GM18951 (cell line): Measurements from ENCODE around the gene PTPN3.

Experiments
- POLR2A ChIP-seq: IDR thresholded peaks from 4 replicates; pipeline ENCODE4 v1.6.1; 2011; ENCODE audit warnings: mild to moderate bottlenecking; ENCODE audit not compliant: insufficient read length, insufficient read depth; ENCODE audit errors: extremely low read depth
- in situ Hi-C: fragments of 300-500 bp; cut with MboI; formaldehyde crosslinking; loops from one replicate; pipeline ENCODE4 v1.12.0; 2022; ENCODE audit warnings: low sequenced_read_pairs, mixed read lengths, inconsistent platforms; ENCODE audit not compliant: unreplicated experiment

Gene PTPN3

DNA sequence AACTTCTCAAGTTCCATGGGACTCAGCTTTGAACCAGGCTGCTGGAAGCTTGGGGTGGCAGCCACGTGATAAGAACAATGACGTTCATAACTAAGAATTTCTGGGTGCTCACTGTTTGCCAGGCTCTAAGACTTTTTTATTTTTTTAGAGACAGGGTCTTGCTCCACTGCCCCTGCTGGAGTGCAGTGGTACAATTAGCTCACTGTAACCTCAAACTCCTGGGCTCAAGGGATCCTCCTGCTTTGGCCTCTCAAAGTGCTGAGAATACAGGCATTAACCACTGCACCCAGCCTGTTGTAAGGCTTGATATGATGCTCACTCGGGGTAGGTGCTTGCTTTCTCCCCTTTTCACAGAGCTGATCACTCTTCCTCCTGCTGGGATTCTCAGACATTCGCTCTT, 38.7 kb downstream of the PTPN3 start:
- no peak for TF ChIP-seq POLR2A
- in situ Hi-C loops, result no loop called here

DNA sequence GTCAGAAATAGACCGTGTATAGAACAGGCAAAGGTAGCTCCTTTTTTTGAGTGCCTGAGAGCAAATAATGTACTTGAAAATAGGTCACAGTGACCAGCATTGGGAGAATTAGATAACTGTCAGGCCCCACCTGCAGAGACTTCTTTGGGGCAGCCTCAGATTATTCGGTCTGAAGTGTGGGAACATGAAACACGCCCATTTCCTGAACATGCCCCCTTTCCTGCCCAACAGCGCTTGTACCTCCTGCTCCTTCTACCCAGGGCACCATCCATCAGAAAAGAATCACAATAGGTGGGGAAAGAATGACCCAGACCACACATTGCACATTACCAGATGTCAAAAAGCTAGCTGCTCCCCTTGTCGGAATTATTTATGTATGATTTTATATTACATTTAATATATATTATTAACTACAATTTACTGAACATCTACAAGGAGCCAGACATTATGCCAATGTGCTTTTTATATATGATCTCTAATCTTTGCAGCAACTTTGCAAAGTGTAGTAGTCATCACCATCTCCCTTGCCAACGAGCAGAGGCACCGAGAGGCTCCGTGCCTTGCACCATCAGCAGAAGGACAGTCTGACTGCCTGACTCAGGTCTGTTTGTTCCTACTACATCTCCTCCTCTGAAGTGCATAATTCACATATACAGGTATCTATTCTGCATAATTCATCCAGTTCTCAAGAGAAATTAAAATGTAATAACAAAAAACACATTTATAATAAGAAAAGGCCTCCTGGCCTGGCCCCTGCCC, 39.5 kb downstream of the PTPN3 start:
- TF ChIP-seq POLR2A, result no peak
- in situ Hi-C loops, result no loop called here

DNA sequence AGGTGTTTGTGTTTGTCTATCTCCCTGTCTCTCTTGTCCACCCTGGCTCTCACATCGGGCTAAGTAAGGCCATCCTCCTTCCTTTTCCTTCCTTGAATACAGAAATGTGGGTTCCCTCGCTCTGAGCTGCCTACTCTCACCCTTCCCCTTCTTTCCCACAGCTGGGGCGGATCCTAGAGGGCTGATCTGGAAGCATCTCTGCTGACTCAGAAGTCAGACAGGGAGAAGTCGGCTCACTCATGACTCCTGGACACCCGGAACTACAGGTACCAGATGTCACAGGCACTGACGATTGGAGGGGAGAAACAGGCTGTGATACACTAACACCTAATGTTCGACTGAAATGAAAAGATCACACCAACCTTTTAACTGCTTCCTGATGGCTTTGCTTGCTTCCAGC, 41.3 kb downstream of the PTPN3 start:
- no peak for TF ChIP-seq POLR2A
- in situ Hi-C loops, result no loop called here

DNA sequence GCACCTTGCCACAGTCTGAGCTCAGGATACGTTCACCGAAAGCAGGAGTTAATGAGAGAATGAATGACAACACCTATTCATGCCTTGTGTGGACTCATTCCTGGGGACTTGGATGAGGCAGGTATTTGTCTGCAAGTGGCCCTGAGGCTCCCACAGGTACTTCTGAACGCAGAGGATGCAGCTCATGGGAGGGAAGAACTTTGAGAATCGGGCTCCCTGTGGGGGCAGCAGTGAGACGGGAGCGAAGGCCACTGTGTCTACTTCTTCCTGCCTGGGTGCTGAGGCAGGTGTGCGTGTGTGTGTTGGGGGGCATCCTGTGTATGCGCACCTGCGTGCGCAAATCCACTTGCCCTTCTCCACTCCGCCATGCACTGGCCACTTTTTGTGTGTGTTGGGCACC, 42.2 kb downstream of the PTPN3 start:
- in situ Hi-C loops, result no loop called here
- TF ChIP-seq POLR2A, result no peak

DNA sequence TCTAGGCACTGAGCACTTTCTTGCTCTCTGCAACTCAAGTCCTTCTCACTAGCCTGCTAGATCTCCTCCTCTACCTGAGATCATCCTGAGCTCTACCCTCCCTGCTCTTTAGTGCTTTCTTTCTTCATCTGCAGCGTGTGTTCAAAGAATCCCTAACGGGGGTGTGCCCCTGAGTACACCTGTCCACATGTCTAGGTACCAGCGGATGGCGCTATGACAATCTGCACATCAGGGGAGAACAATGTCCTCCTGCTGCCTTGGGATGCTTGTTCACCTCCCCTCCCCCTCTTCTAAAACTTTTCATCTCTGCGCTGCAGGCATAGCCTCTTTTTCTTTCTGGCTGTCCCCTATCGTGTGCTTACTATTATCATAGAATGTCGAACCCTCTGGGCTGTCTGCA, 42.7 kb downstream of the PTPN3 start:
- in situ Hi-C loops, result no loop called here
- TF ChIP-seq POLR2A, result no peak

DNA sequence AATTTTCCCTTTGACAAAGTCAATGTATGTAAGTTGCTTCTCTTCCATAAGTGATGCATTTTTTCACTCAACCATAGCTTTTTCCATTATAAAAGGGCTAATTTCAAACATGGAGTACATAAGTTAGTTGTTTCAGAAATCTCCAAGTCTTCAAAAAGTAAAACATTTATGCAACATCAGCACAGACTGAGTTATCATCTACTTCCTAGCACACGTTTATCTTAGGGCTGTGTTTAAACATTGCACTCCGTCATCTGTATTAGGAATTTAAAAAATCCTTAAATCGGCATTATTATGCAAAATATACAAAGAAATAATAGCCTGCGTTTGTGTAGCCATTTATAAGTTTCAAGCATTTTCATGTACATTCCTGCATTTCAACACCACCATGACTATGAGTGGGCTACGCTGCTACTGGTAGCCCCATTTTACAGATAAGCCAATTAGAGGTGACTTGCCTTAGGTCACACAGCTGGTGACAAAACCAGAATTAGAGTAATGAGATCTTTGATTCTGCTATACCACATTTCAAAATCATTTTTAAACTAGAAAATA, 43.4 kb downstream of the PTPN3 start:
- in situ Hi-C loops, result no loop called here
- no peak for TF ChIP-seq POLR2A

DNA sequence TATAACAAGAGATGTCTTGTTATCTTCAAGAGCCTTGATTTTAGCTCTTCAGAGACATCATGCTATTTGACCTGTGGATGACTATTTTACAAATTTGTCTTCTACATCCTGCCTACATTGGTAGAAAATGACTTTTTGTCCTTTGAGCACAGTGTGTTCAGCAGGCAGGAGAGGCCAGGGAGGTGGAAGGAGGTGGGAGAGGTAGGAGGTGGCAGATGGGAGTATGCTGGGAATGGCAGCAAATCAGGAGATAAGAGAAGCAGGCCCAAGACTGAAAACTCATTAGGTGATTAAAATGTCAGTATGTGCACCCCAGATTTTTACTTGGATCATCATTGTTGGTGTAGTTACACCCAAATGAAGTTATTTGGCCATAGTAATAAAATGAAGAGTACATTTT, 44.1 kb downstream of the PTPN3 start:
- TF ChIP-seq POLR2A, result no peak
- in situ Hi-C loops, result no loop called here

DNA sequence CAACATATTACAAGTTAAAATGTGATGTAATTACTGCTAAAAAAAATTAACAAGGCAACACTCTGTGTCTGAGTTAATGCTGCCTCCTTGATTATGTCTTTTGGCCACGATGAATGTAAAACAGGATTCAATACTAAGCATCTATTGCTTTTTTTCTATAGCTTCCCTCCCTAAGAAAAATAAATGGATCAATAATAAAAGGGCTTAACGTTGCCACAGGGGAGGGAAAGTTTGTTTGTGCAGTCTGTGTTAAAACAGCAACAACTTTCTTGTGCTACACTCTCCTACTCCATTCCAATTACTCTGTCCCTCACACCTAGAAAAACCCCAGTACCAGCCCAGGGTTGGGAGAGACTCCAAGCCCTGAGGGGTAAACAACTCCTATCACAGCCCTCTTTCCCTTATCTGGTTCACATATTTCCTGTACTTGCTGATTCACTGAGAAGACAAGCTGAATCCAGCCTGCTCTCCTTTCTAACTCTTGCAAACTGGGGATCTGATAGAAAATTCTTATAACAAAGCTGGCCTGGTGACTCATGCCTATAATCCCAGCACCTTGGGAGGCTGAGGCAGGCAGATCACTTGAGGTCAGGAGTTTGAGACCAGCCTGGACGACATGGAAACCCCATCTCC, 44.8 kb downstream of the PTPN3 start:
- in situ Hi-C loops, result no loop called here
- no peak for TF ChIP-seq POLR2A

DNA sequence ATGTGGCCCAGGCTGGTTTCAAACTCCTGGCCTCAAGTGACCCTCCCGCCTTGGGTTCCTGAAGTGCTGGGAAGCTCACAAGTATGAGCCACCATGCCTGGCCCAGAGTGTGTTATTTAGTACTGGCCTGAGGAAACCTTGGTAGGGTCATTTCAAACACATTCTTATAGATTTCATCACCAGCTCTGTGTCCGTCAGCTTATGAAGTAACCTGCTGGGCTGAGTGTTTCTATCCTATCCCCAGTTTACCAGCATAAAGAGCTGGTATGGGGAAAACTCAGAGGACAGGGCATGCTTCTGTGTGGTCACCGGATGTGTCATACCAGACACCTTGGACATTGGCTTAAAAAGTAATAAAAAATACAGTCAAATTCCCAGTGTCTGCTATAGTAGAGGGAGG, 45.3 kb downstream of the PTPN3 start:
- in situ Hi-C loops, result no loop called here
- no peak for TF ChIP-seq POLR2A

DNA sequence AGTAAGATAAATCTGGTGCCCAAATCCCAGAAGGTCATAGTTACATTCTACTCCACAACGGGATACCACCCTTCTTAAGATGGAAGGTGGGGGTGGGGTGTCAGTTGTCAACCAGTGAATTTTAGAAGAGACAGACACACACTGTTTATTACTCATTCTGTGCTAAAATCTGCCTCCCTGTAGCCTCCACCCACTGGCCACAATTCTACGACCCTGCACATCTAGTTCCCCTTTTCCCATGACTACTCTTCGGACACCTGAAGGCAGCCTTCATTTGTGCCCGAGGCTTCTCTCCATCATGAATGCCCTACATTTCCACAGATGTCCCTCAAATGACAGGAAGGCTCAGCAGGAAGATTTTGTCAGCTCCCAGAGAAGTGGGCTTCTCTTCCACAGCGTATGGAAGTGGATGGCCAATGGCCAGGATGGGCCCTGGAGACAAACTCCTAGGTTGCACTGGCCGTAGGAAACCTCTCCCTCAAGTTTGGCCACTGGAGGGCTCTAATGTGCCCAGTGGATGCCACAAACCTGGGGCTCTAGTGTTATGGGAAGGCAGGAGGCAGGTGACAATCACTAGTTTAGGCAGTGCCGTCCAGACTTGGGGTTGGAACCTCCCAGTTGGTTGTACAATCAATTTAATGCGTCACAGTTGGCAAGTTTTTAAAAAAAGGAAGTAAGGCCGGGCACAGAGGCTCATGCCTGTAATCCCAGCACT, 46.6 kb downstream of the PTPN3 start:
- in situ Hi-C loops, result no loop called here
- TF ChIP-seq POLR2A, result no peak

DNA sequence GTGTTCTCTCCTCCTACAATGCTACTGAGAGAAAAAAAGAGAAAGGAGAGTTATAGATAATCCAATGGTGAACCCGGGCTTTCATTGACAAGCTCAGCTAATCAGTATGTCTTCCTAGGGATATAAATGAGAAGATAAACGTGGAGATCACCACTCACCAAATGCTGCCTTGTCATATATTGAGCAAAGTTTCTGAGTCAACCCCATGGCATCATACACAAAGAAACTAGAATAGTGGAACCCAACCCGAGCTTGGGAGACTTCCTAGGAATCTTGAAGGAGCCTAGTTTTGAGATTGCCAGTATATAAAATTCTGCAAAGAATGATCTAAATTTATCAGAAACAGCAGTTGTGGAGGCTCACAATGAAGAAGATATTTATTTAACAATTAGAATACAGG, 47.8 kb downstream of the PTPN3 start:
- no peak for TF ChIP-seq POLR2A
- in situ Hi-C loops, result no loop called here

DNA sequence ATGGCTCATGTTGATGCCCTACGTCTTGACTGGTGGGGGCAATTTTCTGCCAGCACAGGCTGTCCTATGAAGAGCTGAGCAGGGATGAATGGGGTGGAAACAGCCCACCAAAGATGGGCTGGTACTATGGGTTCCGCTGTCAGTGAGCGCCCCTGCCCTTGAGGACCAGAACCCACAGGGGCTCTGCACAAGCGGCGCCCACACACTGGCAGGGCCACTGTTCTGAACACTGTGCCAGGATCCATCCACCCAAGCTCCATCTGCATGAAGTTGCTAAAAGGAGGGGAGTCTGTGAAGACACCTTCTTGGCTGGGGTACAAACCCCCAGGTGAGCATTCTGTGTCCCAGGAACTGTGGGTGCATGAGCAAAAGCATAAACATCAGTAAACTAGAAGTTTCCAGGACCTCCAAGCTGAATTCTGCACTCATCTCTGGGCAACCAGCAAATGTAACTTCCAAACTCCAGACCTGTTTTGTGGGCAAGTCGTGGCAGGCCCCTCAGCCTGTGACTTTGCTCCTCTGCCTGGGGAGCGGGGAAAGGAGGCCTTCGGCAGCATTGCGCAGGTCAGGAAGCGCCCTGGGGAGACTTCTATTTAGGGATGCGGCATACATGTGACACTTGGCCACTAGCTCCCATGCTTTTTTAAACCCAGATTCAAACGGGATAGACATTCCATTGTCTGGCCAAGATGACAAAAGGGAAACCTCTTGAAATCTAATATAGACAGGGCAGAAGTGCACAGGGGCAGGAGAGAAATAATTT, 48.9 kb downstream of the PTPN3 start:
- in situ Hi-C loops, result no loop called here
- TF ChIP-seq POLR2A, result no peak

DNA sequence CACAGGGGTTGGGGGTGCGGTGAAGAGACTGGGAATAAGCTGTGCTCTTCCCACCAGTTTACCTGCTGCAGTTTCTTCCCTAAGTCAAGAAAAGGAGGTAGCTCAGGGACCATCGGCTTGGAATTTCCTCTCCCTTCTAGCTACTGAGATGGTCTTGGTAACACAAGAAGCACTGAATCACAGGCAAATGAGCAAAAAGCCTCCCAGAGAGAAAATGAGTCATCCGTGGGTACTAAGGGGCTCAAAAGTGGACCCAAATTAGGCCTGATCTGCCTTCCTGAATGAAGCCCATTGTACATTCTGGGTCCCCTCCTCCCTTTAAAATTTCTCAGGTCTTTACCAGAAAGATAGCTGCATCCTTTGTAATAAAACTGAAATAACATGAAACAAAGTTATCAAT, 49.9 kb downstream of the PTPN3 start:
- no peak for TF ChIP-seq POLR2A
- in situ Hi-C loops, result no loop called here

DNA sequence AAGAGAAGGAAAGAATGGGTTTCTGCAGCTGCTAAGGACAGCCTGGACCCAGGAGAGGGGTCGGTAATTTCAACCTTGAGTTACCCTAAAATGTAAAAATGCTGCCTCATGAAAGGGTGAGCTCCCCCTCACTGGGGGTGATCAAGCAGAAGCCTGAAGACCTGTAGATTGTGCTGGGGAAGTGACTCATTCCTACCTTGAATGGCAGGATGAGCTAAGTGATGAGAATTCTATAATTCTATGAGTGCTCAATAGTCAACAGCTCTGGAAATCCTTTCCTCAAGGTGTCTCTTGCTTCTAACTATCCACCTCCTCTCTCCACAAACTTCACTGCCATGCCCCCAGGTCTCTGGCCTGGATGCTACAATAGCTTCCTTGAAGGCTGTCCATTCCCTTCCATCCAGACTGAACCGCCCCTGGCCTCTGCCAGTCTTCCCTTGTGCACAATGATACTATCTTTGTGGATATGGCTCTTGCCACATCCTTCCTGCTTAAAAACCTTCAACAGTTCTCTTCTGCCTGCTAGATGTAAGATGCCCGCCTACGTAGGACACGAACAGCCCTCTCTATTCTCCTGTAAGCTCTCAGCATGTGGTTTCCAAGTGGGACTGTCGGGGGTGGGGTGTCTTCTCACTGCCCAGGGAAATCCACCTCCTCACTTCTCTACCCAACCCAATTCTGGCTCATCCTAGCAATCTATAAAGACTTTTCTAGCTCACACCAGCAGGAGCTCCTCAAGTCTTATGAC, 50.6 kb downstream of the PTPN3 start:
- in situ Hi-C loops, result no loop called here
- TF ChIP-seq POLR2A, result no peak
